ENCODE data around the gene TTC23.

GRCh38 chr15:99211926-99212325 is 37.5 kb downstream of the TTC23 start:
- no peak for TF ChIP-seq POLR2A (IDR thresholded peaks at IDR 0.05; ENCODE audit: extremely low read depth, insufficient read length)
- no peak for TF ChIP-seq CTCF (IDR thresholded peaks at IDR 0.05; ENCODE audit: low read depth, low read length)
- TF ChIP-seq MAX (IDR thresholded peaks at IDR 0.05; ENCODE audit: low read depth, low read length) = no peak
- TF ChIP-seq MYC (IDR thresholded peaks at IDR 0.05; ENCODE audit: low read depth, low read length) = no peak
